ENCODE measurements around the gene XBP1. TPM values are rescaled to one million over a fixed set of nuclear protein-coding genes. Genes with fewer than 3 reads are reported as not detected.

Gene XBP1
- total and polyA plus RNA-seq, 2 donors (not counting 3 experiments of a cell fraction or from before 2014, with no cell fraction given): 90.4 to 102 TPM

DNA sequence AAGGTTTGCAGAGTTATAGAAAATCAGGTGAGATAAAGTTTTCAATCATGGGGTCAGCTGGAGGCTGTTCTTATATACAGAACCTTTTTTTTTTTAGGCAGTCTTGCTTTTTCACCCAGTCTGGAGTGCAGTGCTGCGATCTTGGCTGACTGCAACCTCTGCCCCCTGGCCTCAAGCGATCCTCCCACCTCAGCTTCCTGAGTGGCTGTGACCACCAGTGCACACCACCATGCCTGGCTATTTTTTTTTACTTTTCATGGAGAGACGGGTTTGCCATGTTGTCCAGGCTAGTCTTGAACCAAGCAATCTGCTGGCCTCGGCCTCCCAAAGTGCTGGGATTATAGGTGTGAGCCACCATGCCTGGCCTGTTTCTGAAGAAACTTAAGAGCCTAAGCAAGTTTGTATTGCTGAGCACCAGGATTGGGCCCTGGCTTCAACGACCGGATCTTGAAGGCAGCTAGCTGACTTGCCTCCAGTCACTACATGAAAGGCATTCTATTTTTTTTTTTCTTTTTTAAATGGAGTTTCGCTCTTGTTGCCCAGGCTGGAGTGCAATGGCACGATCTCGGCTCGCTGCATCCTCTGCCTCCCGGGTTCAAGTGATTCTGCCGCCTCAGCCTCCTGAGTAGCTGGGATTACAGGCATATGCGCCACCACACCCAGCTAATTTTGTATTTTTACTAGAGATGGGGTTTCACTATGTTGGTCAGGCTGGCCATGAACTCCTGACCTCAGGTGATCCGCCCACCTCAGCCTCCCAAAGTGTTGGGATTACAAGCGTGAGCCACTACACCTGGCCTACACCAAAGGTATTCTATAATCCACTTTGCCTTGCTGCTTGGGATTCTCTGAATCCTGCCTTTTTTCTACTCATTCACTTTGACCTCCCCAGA, 7.6 kb downstream of the XBP1 start:
- peaks cover under 1% of the 10 kb centered on the region for H3K4me1 ChIP-seq (ENCODE audit: control insufficient read depth, extremely low read depth, insufficient read depth, low read length)
- H3K9me3 ChIP-seq (replicated peaks; ENCODE audit: control insufficient read depth, insufficient read depth, low read length): no peaks in the 10 kb centered on the region
- intact Hi-C loops (cut with micrococcal nuclease) (no loop called here), dilution Hi-C loops (cut with MboI; ENCODE audit: extremely low pct_ligation_motif_present, low sequenced_read_pairs) (no loop called here)
- FAIRE-seq: no peak
- H3K9ac ChIP-seq (replicated peaks; ENCODE audit: extremely low read depth, insufficient read depth, low read length): no peak overlapping the region
- H3K27me3 ChIP-seq (ENCODE audit: control insufficient read depth in 2 of 2, insufficient read depth in 2 of 2, low read length in 2 of 2): no peaks in the 10 kb centered on the region
- H2AFZ ChIP-seq (ENCODE audit: low read depth, low read length): no peak overlapping the region
- H3K36me3 ChIP-seq (ENCODE audit: control insufficient read depth in 2 of 2, extremely low read depth in 1 of 2, insufficient read depth in 2 of 2, low read length in 2 of 2): peaks cover 27 to 29% of the 10 kb centered on the region in 2 experiments
- TF ChIP-seq, protein P1, sequence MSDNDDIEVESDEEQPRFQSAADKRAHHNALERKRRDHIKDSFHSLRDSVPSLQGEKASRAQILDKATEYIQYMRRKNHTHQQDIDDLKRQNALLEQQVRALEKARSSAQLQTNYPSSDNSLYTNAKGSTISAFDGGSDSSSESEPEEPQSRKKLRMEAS (IDR thresholded peaks at IDR 0.05; ENCODE audit: insufficient read depth, insufficient read length): no peak
- no peak for TF ChIP-seq JUN (IDR thresholded peaks at IDR 0.05; ENCODE audit: borderline replicate concordance, insufficient read depth, insufficient read length, low read depth)
- no peak for TF ChIP-seq FOS (IDR thresholded peaks at IDR 0.05; ENCODE audit: borderline replicate concordance, insufficient read depth, low read length)
- TF ChIP-seq GATA2 (IDR thresholded peaks at IDR 0.05; ENCODE audit: insufficient read depth, insufficient read length, low read depth, low read length): no peak
- TF ChIP-seq, protein P2, sequence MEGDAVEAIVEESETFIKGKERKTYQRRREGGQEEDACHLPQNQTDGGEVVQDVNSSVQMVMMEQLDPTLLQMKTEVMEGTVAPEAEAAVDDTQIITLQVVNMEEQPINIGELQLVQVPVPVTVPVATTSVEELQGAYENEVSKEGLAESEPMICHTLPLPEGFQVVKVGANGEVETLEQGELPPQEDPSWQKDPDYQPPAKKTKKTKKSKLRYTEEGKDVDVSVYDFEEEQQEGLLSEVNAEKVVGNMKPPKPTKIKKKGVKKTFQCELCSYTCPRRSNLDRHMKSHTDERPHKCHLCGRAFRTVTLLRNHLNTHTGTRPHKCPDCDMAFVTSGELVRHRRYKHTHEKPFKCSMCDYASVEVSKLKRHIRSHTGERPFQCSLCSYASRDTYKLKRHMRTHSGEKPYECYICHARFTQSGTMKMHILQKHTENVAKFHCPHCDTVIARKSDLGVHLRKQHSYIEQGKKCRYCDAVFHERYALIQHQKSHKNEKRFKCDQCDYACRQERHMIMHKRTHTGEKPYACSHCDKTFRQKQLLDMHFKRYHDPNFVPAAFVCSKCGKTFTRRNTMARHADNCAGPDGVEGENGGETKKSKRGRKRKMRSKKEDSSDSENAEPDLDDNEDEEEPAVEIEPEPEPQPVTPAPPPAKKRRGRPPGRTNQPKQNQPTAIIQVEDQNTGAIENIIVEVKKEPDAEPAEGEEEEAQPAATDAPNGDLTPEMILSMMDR (IDR thresholded peaks at IDR 0.05; ENCODE audit: extremely low read depth in 1 of 2, insufficient read depth in 1 of 2, low read depth in 1 of 2, low read length in 2 of 2): no peak
- TF ChIP-seq MYC (IDR thresholded peaks at IDR 0.05; ENCODE audit: low read depth, low read length): no peak
- TF ChIP-seq POLR2AphosphoS5 (IDR thresholded peaks at IDR 0.05; ENCODE audit: insufficient read depth, low read depth, low read length): no peak
- no peak for DNase-seq (ENCODE audit: low read depth, low spot score)
- H3K4me3 ChIP-seq (replicated peaks in 1 of 3; ENCODE audit: insufficient read depth in 1 of 3, low read depth in 1 of 3, low read length in 3 of 3): no peak overlapping the region
- CTCF ChIA-PET: interaction anchor here (1.4 to 2.8 kb wide), 2 partner anchors 192 to 453 kb away, joined by 4 to 10 read pairs; no protein-coding TSS in a partner anchor
- H4K20me1 ChIP-seq (replicated peaks; ENCODE audit: control insufficient read depth, extremely low read depth, insufficient read depth, low read length): peaks cover 11% of the 10 kb centered on the region
- POLR2A ChIA-PET: no interaction called here
- H3K9me1 ChIP-seq (replicated peaks; ENCODE audit: control insufficient read depth, extremely low read depth, insufficient read depth, low read length): no peaks in the 10 kb centered on the region
- no peak overlapping the region for H3K27ac ChIP-seq (ENCODE audit: insufficient read depth, low read depth, low read length)
- H3K4me2 ChIP-seq (ENCODE audit: insufficient read depth, low read length): no peak overlapping the region
- BruUV-seq (replicated peaks): no TSS peak
- peaks cover 33% of the 10 kb centered on the region for H3K79me2 ChIP-seq (ENCODE audit: control insufficient read depth, insufficient read depth, low read length)

All from endothelial cell of umbilical vein (primary cell).